ENCODE measurements around the gene EPC1.

DNA sequence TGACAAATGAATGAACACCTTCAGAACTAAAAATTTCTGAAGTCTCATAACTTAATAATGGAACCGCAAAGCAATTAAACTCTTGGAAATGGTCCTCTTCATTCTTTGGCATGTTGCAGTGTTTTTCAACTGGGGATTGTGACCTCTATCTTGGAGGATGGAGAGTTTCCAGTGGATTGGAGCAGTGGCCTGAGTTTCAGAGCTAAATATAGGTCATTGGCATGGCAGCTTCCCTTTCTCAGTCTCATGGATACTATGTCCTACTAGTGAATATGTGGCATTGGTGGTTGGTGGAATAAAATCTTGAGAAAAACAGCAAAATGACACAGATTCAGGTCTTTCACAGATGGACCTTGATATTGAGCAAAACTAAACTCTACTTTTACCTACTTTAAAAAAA lies 24.1 kb upstream of the EPC1 start:
- TF ChIP-seq CTCF (tag by site-specific recombination; IDR thresholded peaks at IDR 0.05) (no peak), ZNF274 (IDR thresholded peaks at IDR 0.05; ENCODE audit: low read length) (no peak), ZNF274 (tag by site-specific recombination; IDR thresholded peaks at IDR 0.05; ENCODE audit: borderline replicate concordance) (no peak), MYNN (tag by site-specific recombination; IDR thresholded peaks at IDR 0.05; ENCODE audit: borderline replicate concordance) (no peak)
